GM21390 (cell line): ENCODE measurements around the gene DCN.
"Not testable (repeated sequence)": the region's sequence is repeated elsewhere in the genome, so short reads cannot be mapped to it uniquely, and the experiment has no call there.

Source experiments
- ATAC-seq: cut with Tn5 transposase; IDR thresholded peaks from one replicate; pipeline ENCODE4 v1.9.1; 2021; ENCODE audit not compliant: unreplicated experiment

The DCN gene, protein sequence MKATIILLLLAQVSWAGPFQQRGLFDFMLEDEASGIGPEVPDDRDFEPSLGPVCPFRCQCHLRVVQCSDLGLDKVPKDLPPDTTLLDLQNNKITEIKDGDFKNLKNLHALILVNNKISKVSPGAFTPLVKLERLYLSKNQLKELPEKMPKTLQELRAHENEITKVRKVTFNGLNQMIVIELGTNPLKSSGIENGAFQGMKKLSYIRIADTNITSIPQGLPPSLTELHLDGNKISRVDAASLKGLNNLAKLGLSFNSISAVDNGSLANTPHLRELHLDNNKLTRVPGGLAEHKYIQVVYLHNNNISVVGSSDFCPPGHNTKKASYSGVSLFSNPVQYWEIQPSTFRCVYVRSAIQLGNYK

DNA sequence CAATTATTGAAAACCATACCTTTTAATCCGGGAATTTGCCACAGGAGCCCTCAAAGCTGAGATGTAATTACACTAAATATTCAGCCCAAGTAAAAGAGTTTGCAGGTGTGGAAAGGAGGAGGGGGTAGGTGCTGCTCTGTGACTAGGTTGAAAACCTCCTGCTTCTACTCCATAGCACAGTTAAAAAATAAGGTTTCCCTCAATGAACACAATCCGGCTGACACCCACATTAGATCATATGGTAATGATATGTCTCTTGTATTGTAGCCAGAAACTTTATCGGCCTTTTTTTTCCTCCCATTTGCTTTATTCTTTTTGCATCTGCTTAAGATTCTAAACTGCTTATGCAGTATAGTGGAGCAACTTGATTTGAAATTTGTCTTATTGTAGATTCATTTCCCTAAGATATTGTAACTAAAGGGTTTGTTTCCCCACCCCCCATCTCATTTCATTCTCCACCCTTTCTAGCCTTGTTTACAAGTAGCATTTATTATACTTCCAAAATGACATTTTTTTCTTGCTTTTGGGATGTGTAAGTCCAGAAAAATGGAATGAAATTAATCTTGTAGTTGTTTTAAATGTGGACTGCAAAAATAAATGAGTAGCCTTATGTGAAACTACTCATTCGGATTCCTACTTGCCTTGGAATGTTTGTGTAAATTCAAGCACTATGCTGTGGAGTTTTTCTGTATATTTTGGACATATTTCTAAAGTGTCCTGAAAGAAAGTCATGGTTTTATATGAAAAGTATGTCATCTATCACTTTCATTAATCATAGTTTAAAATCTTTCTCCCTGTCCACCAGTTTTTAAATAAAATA is at the start of gene DCN:
Gene DCN (minus strand): TSS at position 182 of the 820 bp plus-strand sequence. CDS start 4,265 bp downstream, outside the sequence.
- ATAC-seq, result no peak

DNA sequence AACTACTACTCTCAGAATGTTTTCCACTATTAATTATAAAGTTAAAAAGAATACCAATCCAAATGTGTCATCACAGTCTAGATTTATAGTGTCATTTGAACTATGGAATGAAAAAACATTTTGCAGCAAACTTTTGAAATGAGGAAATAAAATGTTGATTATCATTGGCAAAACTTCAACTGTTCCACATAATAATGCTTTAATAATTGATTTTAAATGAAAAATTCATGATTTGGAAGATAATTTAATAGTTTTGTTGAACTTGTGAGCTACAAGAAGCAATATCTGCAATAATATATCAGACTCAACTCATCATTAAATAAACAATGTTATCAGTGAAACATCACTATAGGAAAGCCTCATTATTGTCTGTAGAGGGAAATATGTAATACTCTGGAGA is 48.2 kb upstream of the DCN start:
- ATAC-seq, result no peak

DNA sequence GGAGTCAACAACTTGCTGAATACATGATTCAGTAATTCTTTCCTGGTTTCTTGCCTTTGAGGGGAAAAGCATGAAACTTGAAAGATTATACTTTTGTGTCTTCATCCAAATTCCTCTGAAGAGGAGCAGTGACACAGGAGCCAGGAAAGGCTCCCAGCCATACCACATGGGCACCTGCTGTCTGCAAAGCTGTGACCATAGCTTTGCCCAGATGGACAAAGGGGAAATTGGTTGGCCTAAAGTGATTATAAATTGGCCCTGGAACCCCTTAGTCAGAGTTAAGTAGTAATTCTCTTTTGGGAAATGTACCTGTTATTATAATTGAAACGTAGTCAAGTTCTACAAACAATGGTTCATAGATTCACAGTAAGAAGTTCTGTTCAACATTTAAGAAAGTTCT is 44.3 kb upstream of the DCN start:
- no peak for ATAC-seq

DNA sequence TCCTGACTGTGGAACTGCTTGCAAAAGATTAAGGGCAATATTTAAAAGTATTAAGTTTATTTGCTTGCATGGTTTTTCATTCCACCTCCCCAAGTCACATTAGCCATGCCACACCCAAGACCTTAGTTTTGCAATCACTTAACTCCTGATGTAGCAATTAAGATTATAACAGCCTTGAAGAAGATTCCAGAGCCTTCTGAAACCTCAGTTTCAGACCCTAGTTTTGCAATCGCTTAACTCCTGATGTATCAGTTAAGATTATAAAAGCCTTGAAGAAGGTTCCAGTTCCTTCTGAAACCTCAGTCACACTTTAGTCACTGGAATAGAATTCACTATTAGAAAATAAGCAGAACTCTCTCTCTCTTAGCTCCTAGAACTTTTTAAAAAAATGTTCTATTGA is 42.7 kb upstream of the DCN start:
- ATAC-seq, result no peak

DNA sequence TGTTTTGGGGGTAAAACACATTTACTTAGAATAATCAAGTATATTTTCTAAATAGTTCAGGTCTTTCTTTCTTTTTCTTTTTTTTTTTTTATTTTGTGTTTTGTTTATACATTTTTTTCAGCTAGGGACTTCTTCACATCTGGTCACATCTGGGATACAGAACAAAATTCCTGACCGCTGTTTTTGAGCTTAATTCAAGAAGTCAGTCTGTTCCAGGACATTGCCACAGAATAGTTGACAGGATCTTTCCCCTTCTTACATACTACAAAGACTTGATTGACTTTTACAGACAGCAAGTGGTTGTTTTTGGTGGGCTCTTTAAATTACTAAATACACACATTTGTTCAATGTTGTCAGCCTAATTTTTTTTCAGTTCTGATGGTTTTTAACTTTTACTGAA is 41.8 kb upstream of the DCN start:
- no peak for ATAC-seq

DNA sequence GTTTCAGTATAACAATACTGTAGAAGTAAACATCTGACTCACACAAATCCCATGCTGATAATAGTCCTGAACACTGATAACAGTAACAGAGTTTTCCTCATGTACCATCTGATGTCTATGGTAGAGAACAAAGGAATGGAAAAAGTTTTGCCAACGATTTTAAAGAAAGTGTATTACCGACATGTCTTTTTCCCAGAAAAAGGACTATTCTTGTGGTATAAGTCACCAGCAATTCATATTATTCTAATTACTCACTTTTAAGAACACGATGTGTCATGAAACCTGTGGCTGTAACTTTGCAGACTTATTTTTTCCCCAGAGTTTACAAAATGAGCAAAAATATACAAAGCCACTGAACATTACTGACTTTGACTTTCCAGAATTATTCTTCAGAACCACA is 40.1 kb upstream of the DCN start:
- no peak for ATAC-seq

DNA sequence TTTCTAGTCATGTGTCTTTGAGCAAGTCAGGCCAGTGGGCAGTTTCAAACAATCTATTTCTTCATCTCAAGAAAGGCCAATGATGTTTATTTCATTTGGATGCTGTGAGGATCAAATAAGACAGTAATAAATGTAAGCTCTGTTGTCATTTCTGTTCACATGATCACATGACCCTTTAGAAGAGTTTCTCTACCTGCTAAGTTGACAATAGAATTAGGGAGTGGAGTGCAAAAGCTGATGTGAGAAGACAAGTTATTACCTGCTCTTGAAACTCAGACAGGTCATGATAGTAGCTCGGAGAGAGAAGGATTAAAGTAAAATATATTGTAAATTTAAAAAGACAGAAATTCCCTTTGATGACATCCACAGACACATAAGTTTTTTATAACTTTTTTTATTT is 37.3 kb upstream of the DCN start:
- no peak for ATAC-seq

DNA sequence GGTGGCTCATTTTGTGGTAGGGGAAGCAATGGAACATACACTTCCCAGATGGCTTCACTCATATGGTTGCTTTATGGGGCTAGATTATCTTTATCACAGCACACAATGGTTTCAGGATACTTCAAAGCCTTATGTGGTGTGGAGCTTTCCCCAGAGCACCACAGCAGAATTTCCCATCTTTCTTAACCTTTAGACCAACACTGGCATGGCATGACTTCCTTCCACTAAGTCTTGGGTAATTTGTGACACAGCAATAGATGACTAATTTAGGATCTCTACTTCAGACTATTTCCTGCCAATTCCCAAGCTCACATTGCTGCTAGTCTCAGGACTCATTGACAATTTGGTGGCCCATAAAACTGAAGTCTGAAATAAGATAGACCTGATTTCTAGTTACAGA is 36.9 kb upstream of the DCN start:
- ATAC-seq, result no peak

DNA sequence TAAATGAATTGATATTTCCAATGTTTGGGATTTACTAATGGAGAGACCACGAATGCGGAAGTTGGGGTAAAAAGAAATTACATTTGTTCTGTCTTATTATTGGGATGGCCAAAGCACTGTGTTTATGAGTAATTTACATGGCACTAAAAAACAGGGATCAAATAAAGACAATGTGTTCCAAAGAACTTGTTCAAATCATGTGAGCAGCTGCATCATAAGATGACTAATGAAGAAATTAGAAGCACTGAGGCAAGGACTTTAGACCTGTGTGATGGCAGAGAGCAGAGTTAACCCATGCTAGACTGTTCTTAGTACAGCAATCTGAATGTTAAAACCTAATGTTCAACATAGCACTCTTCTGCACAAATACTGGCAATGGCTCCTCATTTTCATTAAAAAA is 34.3 kb upstream of the DCN start:
- ATAC-seq, result no peak

DNA sequence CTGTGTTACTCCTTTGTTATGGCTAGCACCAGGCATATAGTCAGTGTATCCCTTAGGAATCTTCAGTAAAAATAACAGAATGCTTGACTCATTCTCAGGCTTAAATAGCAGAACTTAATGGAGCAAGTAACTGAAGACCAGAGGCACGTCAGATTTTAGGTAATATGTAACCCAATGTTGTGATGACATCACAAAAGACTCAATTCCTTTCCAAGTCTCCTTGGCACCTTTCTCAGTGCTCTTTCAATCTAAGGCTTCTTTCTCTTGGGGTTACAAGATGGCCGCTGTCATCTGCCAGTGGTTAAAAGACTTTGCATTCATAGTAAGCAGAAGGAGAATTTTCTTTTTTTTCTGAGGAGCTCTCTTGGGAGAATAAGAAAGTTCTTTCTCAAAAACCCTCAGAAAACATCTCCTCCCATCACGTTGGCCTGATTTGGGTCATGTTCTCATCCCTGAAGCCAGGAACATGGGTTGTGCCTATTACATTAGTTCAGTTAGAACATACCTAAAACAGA is 33.4 kb upstream of the DCN start:
- ATAC-seq, result no peak

DNA sequence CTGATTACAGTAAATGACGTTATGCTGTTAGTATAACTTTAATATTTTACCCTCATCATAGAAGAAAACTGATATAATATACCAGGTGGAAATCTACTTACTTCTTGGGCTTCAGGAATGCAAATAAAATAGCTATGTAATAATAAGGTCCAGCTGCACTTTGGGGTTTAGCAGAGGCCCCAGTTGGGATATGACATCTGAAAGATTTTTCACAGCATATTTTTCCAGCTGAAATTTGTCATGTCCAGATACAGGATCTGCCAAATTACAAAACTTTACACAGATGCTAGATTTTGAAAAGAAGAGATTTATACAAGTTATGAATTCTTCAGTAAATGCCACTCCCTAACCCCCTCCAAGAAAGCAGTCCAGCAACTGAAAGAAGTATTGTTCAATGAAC is 29.2 kb upstream of the DCN start:
- ATAC-seq, result no peak

DNA sequence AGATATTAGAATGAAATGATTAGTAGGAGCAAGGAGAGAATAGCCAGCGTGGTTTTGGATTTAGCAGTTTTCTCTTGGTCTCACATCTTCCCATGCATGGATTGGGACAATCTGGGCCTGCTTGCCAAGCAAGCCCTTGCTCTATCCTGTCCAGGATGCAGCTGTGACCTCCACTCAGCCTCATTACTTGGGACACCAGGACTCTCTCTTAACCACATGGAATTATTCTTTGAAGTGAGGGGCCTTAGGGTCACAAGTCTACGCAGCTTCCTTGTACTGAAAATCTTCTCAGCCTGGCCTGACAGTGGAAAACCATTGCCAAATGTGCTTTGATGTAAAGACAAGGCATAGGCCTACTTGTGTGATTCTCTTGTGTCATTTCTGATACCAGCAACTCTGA is 28.0 kb upstream of the DCN start:
- ATAC-seq, result no peak

DNA sequence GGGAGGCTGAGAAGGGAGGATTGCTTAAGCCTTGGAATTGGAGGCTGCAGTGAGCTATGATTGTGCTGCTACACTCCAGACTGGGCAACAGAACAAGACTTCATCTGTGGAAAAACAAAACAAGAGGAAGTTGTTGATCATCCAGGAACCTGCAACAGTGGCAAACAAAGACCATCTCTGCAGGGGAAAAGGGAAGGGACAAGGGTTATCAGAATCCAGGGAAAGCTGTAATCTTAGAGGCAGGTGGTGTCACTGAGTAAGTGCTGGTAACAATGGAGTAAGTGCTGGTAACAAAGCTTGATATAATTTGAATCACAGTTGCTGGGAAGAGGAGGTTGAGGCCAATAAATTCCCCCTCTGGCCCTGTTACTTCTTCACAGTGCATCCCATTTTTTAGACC is 27.5 kb upstream of the DCN start:
- ATAC-seq, result no peak

DNA sequence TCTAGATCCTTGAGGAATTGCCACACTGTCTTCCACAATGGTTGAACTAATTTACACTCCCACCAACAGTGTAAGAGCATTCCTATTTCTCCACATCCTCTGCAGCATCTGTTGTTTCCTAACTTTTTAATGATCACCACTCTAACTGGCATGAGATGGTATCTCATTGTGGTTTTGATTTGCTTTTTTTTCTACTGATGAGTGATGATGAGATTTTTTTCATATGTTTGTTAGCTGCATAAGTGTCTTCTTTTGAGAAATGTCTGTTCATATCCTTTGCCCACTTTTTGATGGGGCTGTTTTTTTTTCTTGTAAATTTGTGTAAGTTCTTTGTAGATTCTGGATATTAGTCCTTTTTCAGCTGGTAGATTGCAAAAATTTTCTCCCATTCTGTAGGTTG is 24.7 kb upstream of the DCN start:
- not testable (repeated sequence) for ATAC-seq

DNA sequence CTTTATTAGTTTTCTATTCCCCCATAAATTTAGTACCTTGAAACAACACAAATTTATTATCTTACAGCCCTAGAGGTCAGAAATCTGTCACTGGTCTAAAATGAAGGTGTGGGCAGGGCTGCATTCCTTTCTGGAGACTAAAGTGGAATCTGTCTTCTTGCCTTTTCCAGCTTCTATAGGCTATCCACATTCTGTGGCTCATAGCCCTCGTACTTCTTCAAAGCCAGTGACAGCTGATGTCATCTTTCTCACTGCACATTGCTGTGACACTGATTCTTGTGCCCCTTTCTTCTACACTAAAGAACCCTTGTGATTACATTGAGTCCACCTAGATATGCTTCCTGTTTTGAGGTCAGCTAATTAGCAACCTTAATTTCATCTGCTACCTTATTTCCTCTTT is 23.2 kb upstream of the DCN start:
- ATAC-seq, result no peak

DNA sequence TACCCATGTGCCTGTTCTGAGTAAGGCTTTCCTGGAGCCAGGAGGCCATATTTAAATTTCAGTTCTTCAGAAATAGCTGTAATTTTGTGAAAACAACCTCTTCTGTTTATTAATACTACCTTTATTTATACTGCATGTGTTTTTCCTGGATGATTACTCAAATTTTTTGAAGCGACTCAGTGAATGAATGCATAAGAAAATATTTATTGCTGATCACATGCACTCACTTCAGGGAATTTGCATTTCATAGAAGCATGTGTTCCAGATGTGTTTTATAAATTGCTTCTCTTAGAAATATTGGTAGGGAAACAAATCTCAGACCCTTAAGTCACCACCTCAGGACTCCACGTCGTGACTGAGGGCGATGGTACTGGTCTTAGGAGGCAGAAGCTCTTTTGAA is 21.8 kb upstream of the DCN start:
- no peak for ATAC-seq

DNA sequence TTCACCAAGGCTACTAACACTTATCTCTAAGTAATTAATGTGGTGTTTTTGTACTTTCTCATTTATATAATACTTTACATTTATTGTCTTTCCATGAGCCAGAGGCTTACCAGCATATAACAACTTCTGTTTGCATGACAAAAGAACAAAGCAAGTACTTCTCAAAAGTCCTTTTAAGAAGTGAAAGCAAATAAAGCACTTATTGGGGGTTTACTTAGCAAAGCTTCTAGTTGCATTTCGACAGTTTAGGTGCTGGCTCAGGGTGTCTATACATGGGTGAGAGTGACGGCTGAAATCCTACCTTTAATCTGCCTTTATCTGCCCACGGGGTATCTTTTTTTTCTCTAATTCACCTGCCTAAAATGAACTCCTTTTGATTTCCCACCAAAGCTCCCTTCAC is 21.0 kb upstream of the DCN start:
- no peak for ATAC-seq

DNA sequence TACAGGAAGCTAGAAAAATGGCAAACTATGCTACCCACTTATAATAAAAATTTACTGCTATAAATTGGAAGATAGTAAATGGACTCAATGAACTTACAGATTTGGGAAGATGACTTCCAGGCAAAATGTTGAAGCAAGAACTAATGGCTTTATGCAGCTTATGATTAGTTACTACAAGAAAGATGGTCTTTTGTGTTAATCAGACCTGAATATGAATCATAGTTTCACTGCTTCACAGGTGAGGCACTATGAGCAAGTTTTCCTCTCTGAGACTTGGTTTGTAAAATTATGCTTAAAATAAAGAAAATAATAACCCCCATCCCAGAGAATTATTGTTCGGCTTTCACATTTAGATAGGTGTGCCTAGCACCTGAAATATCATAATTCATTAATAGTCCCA is 19.8 kb upstream of the DCN start:
- ATAC-seq, result no peak

DNA sequence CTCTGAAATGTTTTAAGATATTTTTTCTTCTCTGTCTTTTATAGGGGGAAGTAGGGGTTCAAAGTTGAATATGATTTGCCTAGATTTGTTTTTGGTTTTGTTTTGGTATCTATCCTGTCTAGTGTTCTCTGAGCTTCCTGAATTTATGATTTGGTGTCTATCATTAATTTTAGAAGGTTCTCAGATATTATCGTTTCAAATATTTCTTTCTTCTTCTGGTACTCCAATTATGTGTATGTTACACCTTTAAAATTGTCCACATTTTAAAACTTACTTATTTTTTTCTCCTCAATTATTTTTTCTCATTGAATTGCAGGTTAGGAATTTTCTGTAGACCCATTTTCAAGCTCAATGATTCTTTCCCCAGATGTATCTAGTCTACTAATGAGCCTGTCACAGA is 13.8 kb upstream of the DCN start:
- no peak for ATAC-seq

DNA sequence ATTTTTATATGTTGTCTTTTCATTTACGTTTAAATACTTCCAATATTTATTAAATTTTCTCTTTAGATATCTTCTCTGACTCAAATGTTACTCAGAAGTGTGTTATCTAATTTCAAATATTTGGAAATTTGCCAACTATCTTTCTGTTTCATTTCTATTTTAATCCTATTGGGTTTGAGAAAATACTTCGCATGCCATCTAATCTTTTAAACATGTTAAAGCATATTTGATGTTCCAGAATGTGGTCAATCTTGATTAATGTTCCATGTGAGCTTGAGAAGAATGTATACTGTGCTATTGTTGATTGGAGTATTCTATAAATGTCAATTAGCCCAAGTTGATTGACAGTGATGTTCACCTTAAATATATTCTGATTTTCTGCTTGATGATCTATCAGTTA is 11.9 kb upstream of the DCN start:
- no peak for ATAC-seq

DNA sequence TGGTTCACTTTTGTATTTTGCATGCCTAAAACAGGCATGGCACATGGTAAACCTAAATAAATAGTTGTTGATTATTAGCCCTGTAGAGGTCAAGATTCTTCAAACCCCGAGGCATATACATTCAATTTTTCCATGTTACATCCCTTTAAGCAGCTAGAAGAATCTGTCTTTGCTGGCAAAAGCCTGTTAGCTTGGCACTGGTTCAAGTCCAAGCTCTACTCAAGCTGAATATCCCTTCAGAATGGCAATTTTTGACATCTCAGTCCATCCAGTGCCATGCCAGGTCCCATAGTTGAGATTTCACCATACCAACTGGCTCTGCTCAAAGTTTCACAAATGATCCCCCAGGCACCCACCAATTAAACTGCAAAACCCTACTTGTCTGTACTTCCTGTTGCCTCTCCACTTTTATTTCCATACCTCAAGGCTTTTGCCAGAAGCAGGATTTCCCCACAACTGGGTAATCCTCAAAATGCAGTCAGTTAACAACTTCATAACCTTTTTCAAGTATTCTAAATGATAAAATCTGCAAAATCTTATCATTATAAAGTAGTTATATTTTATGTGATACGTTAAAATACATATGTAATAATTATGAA is 9.0 kb upstream of the DCN start:
- ATAC-seq, result no peak

DNA sequence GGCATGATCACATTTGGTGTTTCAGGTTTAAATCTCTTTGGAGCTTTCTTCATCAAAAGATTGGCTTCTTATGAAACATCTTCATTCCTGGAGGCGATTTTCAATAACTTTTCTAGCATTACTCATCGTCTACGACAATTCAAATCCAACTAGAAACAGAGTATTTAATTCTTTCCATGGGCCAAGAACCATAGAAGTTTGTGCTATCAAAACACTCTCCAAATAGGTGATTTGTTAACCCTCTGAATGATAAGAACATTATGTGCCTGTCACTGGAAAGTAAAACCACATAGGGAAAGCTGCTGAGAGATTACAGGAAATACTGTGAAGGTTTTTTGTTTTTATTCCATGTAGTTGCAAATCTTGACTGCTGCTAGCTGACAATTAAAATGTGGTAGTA is 6.9 kb upstream of the DCN start:
- ATAC-seq, result no peak
